BLaER1 (cell line): ENCODE data around the gene RELCH.

Experiments used
- H3K27ac ChIP-seq: shearing (Covaris generic); formaldehyde crosslinking; 2 replicates; pipeline ENCODE4 v1.8.1; 2022
- H3K27me3 ChIP-seq: shearing (Covaris generic); formaldehyde crosslinking; 2 replicates; pipeline ENCODE4 v1.8.1; 2022
- H3K36me3 ChIP-seq: shearing (Covaris generic); formaldehyde crosslinking; 2 replicates; pipeline ENCODE4 v1.8.1; 2022
- H3K4me1 ChIP-seq: shearing (Covaris generic); formaldehyde crosslinking; 2 replicates; pipeline ENCODE4 v1.8.1; 2022
- H3K4me2 ChIP-seq: shearing (Covaris generic); formaldehyde crosslinking; 2 replicates; pipeline ENCODE4 v1.8.1; 2022
- H3K4me3 ChIP-seq: shearing (Covaris generic); formaldehyde crosslinking; 2 replicates; pipeline ENCODE4 v1.8.1; 2022
- H3K9ac ChIP-seq: shearing (Covaris generic); formaldehyde crosslinking; 2 replicates; pipeline ENCODE4 v1.8.1; 2022
- H3K9me3 ChIP-seq: shearing (Covaris generic); formaldehyde crosslinking; 2 replicates; pipeline ENCODE4 v1.8.1; 2022
- H4K20me1 ChIP-seq: shearing (Covaris generic); formaldehyde crosslinking; 2 replicates; pipeline ENCODE4 v1.8.1; 2022
- Cebpa-rat ChIP-seq: shearing (Covaris generic); IDR thresholded peaks from 2 replicates; pipeline ENCODE4 v1.8.1; 2022

Gene RELCH

GRCh38 chr18:62326646-62327348 lies 139.7 kb downstream of the RELCH start:
- no peak for TF ChIP-seq Cebpa-rat
- H3K27me3 ChIP-seq = peaks cover 54% of the 10 kb centered on the region
- H3K27ac ChIP-seq = no peak overlapping the region
- no peak overlapping the region for H3K9ac ChIP-seq
- no peaks in the 10 kb centered on the region for H3K36me3 ChIP-seq
- H4K20me1 ChIP-seq = peaks cover 11% of the 10 kb centered on the region; the same call in 1 of the 2 replicates
- peaks cover 19% of the 10 kb centered on the region for H3K4me1 ChIP-seq
- H3K9me3 ChIP-seq = peaks cover 12% of the 10 kb centered on the region
- H3K4me2 ChIP-seq = peak overlapping the region; percentile 93; the same call in 1 of the 2 replicates
- H3K4me3 ChIP-seq = no peak overlapping the region

DNA sequence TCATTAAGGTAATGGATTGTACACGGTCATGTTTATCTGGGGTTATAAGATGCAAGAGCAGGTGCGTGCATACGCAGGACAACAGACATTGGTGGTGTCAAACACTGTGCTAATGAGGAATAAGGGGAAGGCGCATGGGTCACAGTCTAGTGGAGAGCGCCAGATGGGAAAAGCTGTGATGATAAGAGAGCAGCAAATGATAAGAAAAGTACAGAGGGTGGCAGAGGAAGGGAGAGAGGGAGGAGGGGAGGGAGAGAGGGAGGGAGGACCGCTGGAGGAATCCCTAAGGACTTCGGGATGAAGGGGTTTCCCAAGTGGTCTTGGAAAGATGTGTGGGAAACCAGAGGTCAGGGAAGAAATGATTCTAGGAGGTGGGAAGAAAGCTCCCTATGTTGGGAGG lies 140.9 kb downstream of the RELCH start:
- TF ChIP-seq Cebpa-rat = no peak
- peaks cover 12% of the 10 kb centered on the region for H3K9me3 ChIP-seq
- no peak overlapping the region for H3K27ac ChIP-seq
- H3K36me3 ChIP-seq = no peaks in the 10 kb centered on the region
- no peak overlapping the region for H3K9ac ChIP-seq
- peaks cover 30% of the 10 kb centered on the region for H3K4me1 ChIP-seq
- H4K20me1 ChIP-seq = peaks cover 11% of the 10 kb centered on the region; the same call in 1 of the 2 replicates
- no peak overlapping the region for H3K4me3 ChIP-seq
- no peak overlapping the region for H3K4me2 ChIP-seq
- H3K27me3 ChIP-seq = peaks cover 54% of the 10 kb centered on the region

- Histone ChIP-seq H3K4me3 (no peak overlapping the region), H4K20me1 (peaks cover 11% of the 10 kb centered on the region; the same call in 1 of the 2 replicates), H3K9me3 (peaks cover 12% of the 10 kb centered on the region), H3K27me3 (peaks cover 45% of the 10 kb centered on the region), H3K4me1 (peaks cover 32% of the 10 kb centered on the region), H3K27ac (no peak overlapping the region), H3K36me3 (no peaks in the 10 kb centered on the region), H3K4me2 (no peak overlapping the region), H3K9ac (no peak overlapping the region)
- no peak for TF ChIP-seq Cebpa-rat
Measured at GRCh38 chr18:62328586-62329525, 141.8 kb downstream of the RELCH start.

DNA sequence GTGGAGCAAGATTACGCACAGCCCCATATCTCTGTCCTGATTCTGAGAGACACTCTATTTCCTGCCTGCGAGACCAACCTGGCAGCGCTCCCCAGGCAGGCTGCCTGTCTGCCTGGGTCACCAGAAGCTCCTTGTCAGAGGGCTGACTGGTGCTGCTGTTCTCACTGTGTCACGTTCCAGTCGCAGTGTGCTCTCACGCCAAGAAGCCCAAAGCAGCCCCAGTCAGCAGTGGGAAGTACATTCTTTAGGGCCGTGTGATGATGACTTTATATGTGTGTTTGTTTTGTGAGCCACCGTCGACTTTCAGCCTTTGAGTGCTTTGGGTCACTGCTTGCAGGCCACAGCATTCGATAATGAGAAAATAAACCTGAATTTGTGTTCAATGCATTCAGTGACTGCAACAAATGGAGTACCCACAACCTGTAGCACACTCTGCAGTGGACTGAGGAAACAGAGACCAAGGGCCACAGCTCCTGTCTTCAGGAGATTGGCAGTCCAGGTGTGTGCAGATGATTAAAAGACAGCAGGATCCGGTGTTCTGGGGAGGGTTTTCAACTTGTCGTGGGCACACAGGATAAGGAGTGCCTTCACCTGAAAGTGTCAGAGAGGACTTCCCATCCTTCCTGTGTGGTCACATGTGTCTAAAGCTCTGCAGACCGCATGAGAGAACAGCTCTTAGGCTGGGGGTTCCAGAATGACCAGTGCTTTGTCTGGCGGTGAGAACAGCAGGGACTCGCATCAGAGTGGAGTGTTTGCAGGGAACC lies 142.8 kb downstream of the RELCH start:
- Histone ChIP-seq H3K4me2 (no peak overlapping the region), H3K4me3 (no peak overlapping the region), H4K20me1 (peaks cover 11% of the 10 kb centered on the region; the same call in 1 of the 2 replicates), H3K9me3 (peaks cover 7% of the 10 kb centered on the region), H3K27ac (no peak overlapping the region), H3K36me3 (no peaks in the 10 kb centered on the region), H3K4me1 (peaks cover 32% of the 10 kb centered on the region), H3K9ac (no peak overlapping the region), H3K27me3 (peaks cover 35% of the 10 kb centered on the region)
- no peak for TF ChIP-seq Cebpa-rat

DNA sequence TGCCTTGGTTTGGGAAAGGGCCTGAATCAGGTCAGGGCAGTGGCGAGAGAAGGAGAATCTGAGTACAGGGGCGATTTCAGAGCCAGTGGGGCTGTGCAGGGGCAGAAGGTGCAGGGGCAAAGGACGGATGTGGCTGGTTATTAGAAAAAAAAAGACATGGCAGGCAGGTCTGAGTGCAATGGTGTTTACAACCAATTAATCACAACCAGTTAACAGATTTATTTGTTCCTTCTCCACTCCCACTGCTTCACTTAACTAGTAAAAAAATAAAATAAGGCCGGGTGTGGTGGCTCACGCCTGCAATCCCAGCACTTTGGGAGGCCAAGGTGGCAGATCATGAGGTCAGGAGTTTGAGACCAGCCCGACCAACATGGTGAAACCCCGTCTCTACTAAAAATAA lies 143.6 kb downstream of the RELCH start:
- no peak for TF ChIP-seq Cebpa-rat
- Histone ChIP-seq H3K27me3 (peaks cover 27% of the 10 kb centered on the region), H3K9me3 (peaks cover under 1% of the 10 kb centered on the region; the same call in 1 of the 2 replicates), H3K4me2 (no peak overlapping the region), H3K4me1 (peaks cover 34% of the 10 kb centered on the region), H4K20me1 (peaks cover 6% of the 10 kb centered on the region; the same call in 1 of the 2 replicates), H3K9ac (no peak overlapping the region), H3K27ac (no peak overlapping the region), H3K4me3 (no peak overlapping the region), H3K36me3 (no peaks in the 10 kb centered on the region)

DNA sequence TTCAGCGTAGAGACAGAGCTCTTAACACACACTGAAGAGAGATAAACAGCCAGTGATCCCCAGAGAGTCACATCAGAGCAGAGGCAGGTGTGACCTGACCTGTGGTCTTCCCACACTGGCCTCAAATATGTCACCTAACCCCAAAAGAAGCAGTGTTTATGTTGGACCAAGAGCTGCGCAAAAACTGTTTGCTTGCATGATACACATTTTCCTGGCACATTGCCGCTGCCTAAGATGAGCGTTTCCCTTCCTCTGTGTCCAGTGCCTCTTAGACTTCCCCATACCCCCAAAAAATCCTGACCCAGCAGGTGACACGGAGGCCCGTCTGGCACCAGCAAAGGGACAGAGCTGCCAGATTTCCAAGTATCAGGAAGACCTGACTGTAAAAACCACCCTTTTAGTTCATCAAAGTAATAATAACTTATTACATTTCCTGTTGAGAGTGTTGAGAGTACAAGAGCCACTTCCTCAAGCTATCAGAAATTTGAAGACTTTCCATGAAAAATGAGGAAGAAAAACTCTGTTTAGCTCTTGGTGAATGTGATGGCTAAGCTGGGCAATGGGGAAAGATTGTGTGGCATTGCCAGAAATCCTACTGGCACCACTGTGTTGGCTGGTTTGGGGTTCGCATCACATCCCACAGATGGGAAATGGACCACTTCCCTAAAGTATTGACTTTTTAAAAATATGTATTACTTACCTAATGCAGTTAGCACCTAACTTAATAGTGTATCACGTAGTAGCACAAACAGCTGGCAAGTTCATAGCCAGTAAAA lies 144.7 kb downstream of the RELCH start:
- Histone ChIP-seq H3K27ac (no peak overlapping the region), H3K9me3 (no peaks in the 10 kb centered on the region), H3K4me1 (peaks cover 30% of the 10 kb centered on the region), H3K4me3 (no peak overlapping the region), H3K27me3 (peaks cover 16% of the 10 kb centered on the region), H3K36me3 (no peaks in the 10 kb centered on the region), H3K4me2 (peak overlapping the region; percentile 46), H4K20me1 (no peaks in the 10 kb centered on the region), H3K9ac (no peak overlapping the region)
- no peak for TF ChIP-seq Cebpa-rat

GRCh38 chr18:62332431-62332830 lies 145.4 kb downstream of the RELCH start:
- Histone ChIP-seq H3K4me1 (peaks cover 30% of the 10 kb centered on the region), H3K27me3 (peaks cover 10% of the 10 kb centered on the region)

GRCh38 chr18:62332964-62333695 lies 146.1 kb downstream of the RELCH start:
- Histone ChIP-seq H3K9me3 (no peaks in the 10 kb centered on the region), H3K4me1 (peaks cover 30% of the 10 kb centered on the region), H3K4me2 (peak overlapping the region; percentile 46; the same call in 1 of the 2 replicates), H3K4me3 (no peak overlapping the region), H3K36me3 (no peaks in the 10 kb centered on the region), H3K27ac (no peak overlapping the region), H4K20me1 (no peaks in the 10 kb centered on the region), H3K9ac (no peak overlapping the region), H3K27me3 (peaks cover 3% of the 10 kb centered on the region; the same call in 1 of the 2 replicates)
- TF ChIP-seq Cebpa-rat = no peak

More at GRCh38 chr18:62332431-62332830, 145.4 kb downstream of the RELCH start:
- Histone ChIP-seq H3K4me3 (no peak overlapping the region), H4K20me1 (no peaks in the 10 kb centered on the region), H3K36me3 (no peaks in the 10 kb centered on the region), H3K4me2 (peak overlapping the region; percentile 46; the same call in 1 of the 2 replicates), H3K9me3 (no peaks in the 10 kb centered on the region), H3K9ac (no peak overlapping the region), H3K27ac (no peak overlapping the region)
- TF ChIP-seq Cebpa-rat = no peak
